ENCODE results near the gene UBE2O. TPM values are rescaled to one million over a fixed set of nuclear protein-coding genes. Genes with fewer than 3 reads are reported as not detected.
A peak's percentile ranks its signal among the peaks of the same experiment; 100 is the strongest.

Gene UBE2O
- total RNA-seq, 8 experiments from 2014 or later, result 17.3 to 41.9 (median 30.1) TPM

DNA sequence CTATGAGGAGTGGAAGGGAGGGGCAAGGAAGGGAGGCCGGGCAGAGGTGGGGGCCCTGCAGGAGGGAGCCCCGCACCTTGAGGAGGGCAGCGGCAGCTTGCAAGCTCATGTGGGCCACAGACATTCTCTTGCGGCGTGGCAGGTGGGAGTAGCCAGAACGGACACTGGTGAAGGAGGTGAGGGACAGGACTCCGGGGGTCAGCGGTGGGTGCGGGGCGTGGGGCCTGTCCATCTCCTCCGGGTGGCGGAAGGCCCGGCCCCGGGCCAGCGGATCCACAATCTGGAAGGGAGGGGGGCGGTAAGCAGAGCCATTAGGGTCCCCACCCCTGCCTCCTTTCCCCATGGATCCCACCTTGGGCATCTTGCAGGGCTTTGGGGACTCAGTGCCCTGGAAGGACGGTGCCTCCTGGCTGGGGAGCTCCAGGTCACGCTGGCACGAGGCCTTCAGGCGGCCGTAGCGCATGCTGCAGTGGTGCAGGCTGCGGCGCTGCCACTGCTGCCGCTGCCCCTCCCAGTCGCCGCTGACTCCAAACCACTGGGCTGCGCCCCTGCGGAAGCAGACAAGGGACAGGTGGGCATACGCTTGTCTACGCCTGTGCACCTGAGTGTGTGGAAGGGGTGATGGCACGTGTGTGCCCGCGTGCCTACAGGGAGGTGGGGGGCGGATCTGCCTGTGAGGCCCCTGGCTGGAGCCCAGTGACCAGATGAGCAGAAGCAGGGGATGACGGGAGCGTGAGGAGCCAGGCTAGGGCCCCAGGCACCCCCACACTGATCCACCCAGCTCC, 26.0 kb upstream of the UBE2O start:
- Histone ChIP-seq H3K4me1 (replicated peaks in 1 of 2) (peaks cover 11 to 13% of the 10 kb centered on the region in 2 donors), H3K27ac (no peak overlapping the region), H3K4me3 (no peak overlapping the region)
- WGBS, 10 experiments, result 83 to 97% methylated on average over 2 to 6 of the region's 37 CpGs; no CpG with 5 or more reads in 8 of the 10 experiments
- in situ Hi-C loops (cut with MboI; ENCODE audit: low pct_unique_long_range_greater_than_20kb in 2 of 9, low sequenced_read_pairs in 9 of 9, unreplicated experiment in 9 of 9), result no loop called here
- no peak for ATAC-seq (replicated peaks in 6 of 8)

DNA sequence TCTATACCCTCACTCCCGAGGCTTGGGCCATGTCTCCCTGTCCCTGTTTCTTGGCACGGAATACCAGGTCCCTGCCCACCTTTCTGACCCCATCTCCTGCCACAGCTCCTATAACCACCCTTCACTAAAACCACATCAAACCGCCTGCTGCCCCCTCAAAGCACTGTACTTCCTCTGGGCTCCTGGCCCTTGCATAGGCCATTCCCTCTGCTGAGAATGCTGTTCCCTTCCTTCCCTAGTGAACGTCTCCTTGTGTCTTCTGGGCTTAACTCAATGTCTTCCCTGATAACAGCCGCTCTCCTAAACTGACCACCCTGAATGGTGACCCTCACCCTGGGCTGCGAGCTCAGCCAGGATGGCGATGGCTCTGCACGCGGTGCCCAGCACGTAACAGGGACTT, 25.1 kb upstream of the UBE2O start:
- Histone ChIP-seq H3K4me1 (replicated peaks in 1 of 2) (peaks cover 11 to 13% of the 10 kb centered on the region in 2 donors), H3K4me3 (no peak overlapping the region), H3K27ac (no peak overlapping the region)
- in situ Hi-C loops (cut with MboI; ENCODE audit: low pct_unique_long_range_greater_than_20kb in 2 of 9, low sequenced_read_pairs in 9 of 9, unreplicated experiment in 9 of 9), result no loop called here
- WGBS, 10 experiments, result 77 to 100% (median 97%) methylated on average over 1 to 7 of the region's 10 CpGs; no CpG with 5 or more reads in 3 of the 10 experiments
- ATAC-seq (replicated peaks in 6 of 8), result no peak

- WGBS, 10 experiments, result 17 to 89% (median 73%) methylated on average over 1 to 7 of the region's 15 CpGs; no CpG with 5 or more reads in 4 of the 10 experiments
- no peak for ATAC-seq (replicated peaks in 6 of 8)
- Histone ChIP-seq H3K27ac (no peak overlapping the region), H3K4me3 (no peak overlapping the region), H3K4me1 (replicated peaks in 1 of 2) (peaks cover 11 to 13% of the 10 kb centered on the region in 2 donors)
- in situ Hi-C loops (cut with MboI; ENCODE audit: low pct_unique_long_range_greater_than_20kb in 2 of 9, low sequenced_read_pairs in 9 of 9, unreplicated experiment in 9 of 9), result no loop called here
Observed at GRCh38 chr17:76477576-76477975, 24.6 kb upstream of the UBE2O start.

DNA sequence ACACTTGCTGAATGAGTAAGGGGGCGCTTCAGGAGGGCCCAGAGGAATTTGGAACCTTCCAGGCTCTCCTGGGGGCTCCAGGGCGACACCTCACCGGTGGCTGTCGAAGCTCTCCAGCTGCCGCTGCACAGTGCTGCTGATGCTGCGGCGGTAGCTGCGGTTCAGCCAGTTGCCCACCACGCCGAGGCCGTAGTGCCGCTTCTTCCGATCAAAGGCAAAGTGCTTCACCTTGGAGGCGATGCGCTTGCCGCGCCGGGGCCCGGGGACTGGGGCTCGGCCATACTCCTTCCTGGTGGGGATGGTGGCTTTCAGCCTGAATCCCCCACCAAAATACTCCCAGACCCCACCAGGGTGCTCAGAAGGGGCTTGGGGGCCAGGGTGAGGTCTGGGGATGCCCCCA, 23.8 kb upstream of the UBE2O start:
- ATAC-seq (replicated peaks in 6 of 8), result no peak
- H3K4me3 ChIP-seq, result no peak overlapping the region
- WGBS, 10 experiments, result 80 to 100% (median 93%) methylated on average over 1 to 4 of the region's 20 CpGs; no CpG with 5 or more reads in 5 of the 10 experiments
- in situ Hi-C loops (cut with MboI; ENCODE audit: low pct_unique_long_range_greater_than_20kb in 2 of 9, low sequenced_read_pairs in 9 of 9, unreplicated experiment in 9 of 9), result no loop called here
- no peak overlapping the region for H3K27ac ChIP-seq
- peaks cover 11 to 13% of the 10 kb centered on the region in 2 donors for H3K4me1 ChIP-seq (replicated peaks in 1 of 2)

GRCh38 chr17:76475302-76475701, 22.4 kb upstream of the UBE2O start:
- H3K4me1 ChIP-seq (replicated peaks in 1 of 2), result peaks cover 3% of the 10 kb centered on the region in 2 donors
- H3K4me3 ChIP-seq, result no peak overlapping the region
- in situ Hi-C loops (cut with MboI; ENCODE audit: low pct_unique_long_range_greater_than_20kb in 2 of 9, low sequenced_read_pairs in 9 of 9, unreplicated experiment in 9 of 9), result no loop called here
- H3K27ac ChIP-seq, result no peak overlapping the region
- WGBS, 10 experiments, result 60 to 97% (median 93%) methylated on average over 1 to 5 of the region's 6 CpGs; no CpG with 5 or more reads in 1 of the 10 experiments
- no peak for ATAC-seq (replicated peaks in 6 of 8)

- Histone ChIP-seq H3K4me3 (no peak overlapping the region), H3K4me1 (replicated peaks in 1 of 2) (no peaks in the 10 kb centered on the region), H3K27ac (no peak overlapping the region)
- in situ Hi-C loops (cut with MboI; ENCODE audit: low pct_unique_long_range_greater_than_20kb in 2 of 9, low sequenced_read_pairs in 9 of 9, unreplicated experiment in 9 of 9), result no loop called here
- no peak for ATAC-seq (replicated peaks in 6 of 8)
- WGBS, 10 experiments, result 73 to 100% (median 94%) methylated on average over 1 to 8 of the region's 15 CpGs; no CpG with 5 or more reads in 5 of the 10 experiments
Observed at GRCh38 chr17:76474894-76475293, 21.9 kb upstream of the UBE2O start.

- in situ Hi-C loops (cut with MboI; ENCODE audit: low pct_unique_long_range_greater_than_20kb in 2 of 9, low sequenced_read_pairs in 9 of 9, unreplicated experiment in 9 of 9), result no loop called here
- Histone ChIP-seq H3K27ac (no peak overlapping the region), H3K4me3 (no peak overlapping the region), H3K4me1 (replicated peaks in 1 of 2) (no peaks in the 10 kb centered on the region)
- 70 to 100% (median 100%) methylated on average over 1 to 5 of the region's 14 CpGs; no CpG with 5 or more reads in 7 of the 10 experiments for WGBS, 10 experiments
- no peak for ATAC-seq (replicated peaks in 6 of 8)
Observed at GRCh38 chr17:76474238-76474637, 21.3 kb upstream of the UBE2O start.

GRCh38 chr17:76473541-76473985, 20.6 kb upstream of the UBE2O start:
- in situ Hi-C loops (cut with MboI; ENCODE audit: low pct_unique_long_range_greater_than_20kb in 2 of 9, low sequenced_read_pairs in 9 of 9, unreplicated experiment in 9 of 9), result no loop called here

GRCh38 chr17:76472726-76473125, 19.8 kb upstream of the UBE2O start:
- 80% methylated on average over 1 of the region's 11 CpGs; no CpG with 5 or more reads in 9 of the 10 experiments for WGBS, 10 experiments
- ATAC-seq (replicated peaks in 6 of 8), result no peak

More at GRCh38 chr17:76473541-76473985, 20.6 kb upstream of the UBE2O start:
- no peak overlapping the region for H3K27ac ChIP-seq
- 62 to 96% methylated on average over 2 to 4 of the region's 18 CpGs; no CpG with 5 or more reads in 8 of the 10 experiments for WGBS, 10 experiments
- no peaks in the 10 kb centered on the region for H3K4me1 ChIP-seq (replicated peaks in 1 of 2)
- peak in 5 of 8 experiments; percentile 16 to 62 (median 49) for ATAC-seq (replicated peaks in 6 of 8)
- no peak overlapping the region for H3K4me3 ChIP-seq

DNA sequence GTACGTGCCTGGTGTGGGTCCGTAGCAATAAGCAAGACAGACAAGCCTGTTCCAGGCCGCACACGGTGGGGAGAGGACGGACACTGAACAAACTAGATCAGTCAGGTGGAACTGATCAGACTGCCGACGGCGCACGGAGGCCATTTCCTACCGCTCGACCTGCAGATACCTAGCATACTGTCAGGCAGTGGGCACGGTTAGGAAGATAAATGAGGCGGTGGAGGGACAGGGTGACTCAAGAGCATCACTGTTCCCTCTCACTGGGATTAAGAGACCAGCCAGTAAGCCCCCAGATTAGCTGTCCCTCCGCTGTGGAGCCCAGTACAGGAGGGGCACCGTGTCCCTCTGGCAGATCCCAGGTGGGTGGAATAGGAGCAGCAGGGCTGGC, 19.3 kb upstream of the UBE2O start:
- in situ Hi-C loops (cut with MboI; ENCODE audit: low pct_unique_long_range_greater_than_20kb in 2 of 9, low sequenced_read_pairs in 9 of 9, unreplicated experiment in 9 of 9), result no loop called here
- 60 to 94% (median 87%) methylated on average over 1 to 14 of the region's 15 CpGs; no CpG with 5 or more reads in 2 of the 10 experiments for WGBS, 10 experiments
- Histone ChIP-seq H3K27ac (no peak overlapping the region), H3K4me1 (replicated peaks in 1 of 2) (peaks cover 5 to 6% of the 10 kb centered on the region in 2 donors), H3K4me3 (no peak overlapping the region)
- no peak for ATAC-seq (replicated peaks in 6 of 8)

More at GRCh38 chr17:76472726-76473125, 19.8 kb upstream of the UBE2O start:
- Histone ChIP-seq H3K4me3 (no peak overlapping the region), H3K27ac (no peak overlapping the region), H3K4me1 (replicated peaks in 1 of 2) (peaks cover under 1 to 1% of the 10 kb centered on the region in 2 donors)
- in situ Hi-C loops (cut with MboI; ENCODE audit: low pct_unique_long_range_greater_than_20kb in 2 of 9, low sequenced_read_pairs in 9 of 9, unreplicated experiment in 9 of 9), result no loop called here

- H3K4me3 ChIP-seq, result no peak overlapping the region
- H3K27ac ChIP-seq, result no peak overlapping the region
- in situ Hi-C loops (cut with MboI; ENCODE audit: low pct_unique_long_range_greater_than_20kb in 2 of 9, low sequenced_read_pairs in 9 of 9, unreplicated experiment in 9 of 9), result no loop called here
- peaks cover 7 to 8% of the 10 kb centered on the region in 2 donors for H3K4me1 ChIP-seq (replicated peaks in 1 of 2)
- WGBS, 10 experiments, result 80 to 89% (median 80%) methylated on average over 1 to 11 of the region's 35 CpGs; no CpG with 5 or more reads in 5 of the 10 experiments
- no peak for ATAC-seq (replicated peaks in 6 of 8)
Observed at GRCh38 chr17:76471498-76472257, 18.7 kb upstream of the UBE2O start.

DNA sequence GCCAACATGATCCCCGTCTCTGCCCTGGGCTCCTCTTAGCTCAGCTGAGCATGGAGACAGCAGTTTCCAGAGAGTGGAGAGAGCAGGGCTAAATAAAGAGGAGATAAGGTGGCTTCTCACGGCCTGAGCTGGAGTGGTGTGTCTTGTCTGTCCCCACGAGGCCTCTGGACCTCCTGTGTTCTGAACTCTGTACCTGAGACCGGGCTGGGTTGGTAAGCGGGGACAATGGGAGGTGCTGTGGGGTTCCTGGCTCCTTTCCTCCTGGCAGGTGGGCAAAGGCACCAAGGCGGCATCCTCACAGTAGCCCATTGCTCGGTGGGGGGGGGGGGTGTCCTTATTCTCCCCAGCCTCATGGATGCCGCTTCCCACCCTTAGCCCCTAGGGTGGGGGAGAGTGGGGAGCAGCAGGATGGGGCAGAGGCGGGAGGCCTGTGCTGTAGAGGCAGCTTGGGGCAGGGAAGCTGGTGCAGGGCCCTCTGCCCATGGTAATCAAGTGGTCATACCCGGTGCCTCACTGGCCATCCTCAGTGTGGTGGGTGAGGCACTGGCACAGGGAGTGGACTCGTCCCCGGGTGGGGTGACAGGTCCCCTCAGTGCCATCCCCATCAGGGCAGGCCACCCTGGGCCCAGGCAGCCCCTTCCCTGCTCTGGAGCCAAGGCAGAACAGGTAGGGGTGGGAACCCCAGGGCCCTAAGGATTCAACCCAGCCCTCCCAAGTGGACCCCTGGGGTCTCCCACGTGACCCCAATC, 17.2 kb upstream of the UBE2O start:
- 80 to 100% (median 83%) methylated on average over 1 of the region's 13 CpGs; no CpG with 5 or more reads in 7 of the 10 experiments for WGBS, 10 experiments
- in situ Hi-C loops (cut with MboI; ENCODE audit: low pct_unique_long_range_greater_than_20kb in 2 of 9, low sequenced_read_pairs in 9 of 9, unreplicated experiment in 9 of 9), result no loop called here

More for the DNA sequence above, 17.2 kb upstream of the UBE2O start:
- Histone ChIP-seq H3K4me3 (no peak overlapping the region), H3K4me1 (replicated peaks in 1 of 2) (peaks cover 8 to 13% of the 10 kb centered on the region in 2 donors), H3K27ac (no peak overlapping the region)
- ATAC-seq (replicated peaks in 6 of 8), result no peak

All from motor neuron (in vitro differentiated cells).